IMR-90 (cell line): ENCODE measurements around the gene NHSL1.

Experiments
- BHLHE40 ChIP-seq: fragments of 150-350 bp; IDR thresholded peaks from 2 replicates; pipeline ENCODE4 v1.6.1; 2016; ENCODE audit warnings: mild to moderate bottlenecking, low read depth, low read length
- CEBPB ChIP-seq: IDR thresholded peaks from 2 replicates; pipeline ENCODE4 v1.6.1; 2012; ENCODE audit warnings: low read depth, low read length, improper control_type of control experiment
- CHD1 ChIP-seq: IDR thresholded peaks from 2 replicates; pipeline ENCODE4 v1.6.1; 2012; ENCODE audit warnings: low read depth, low read length, improper control_type of control experiment
- FOS ChIP-seq: fragments of 150-350 bp; IDR thresholded peaks from 2 replicates; pipeline ENCODE4 v1.6.1; 2016; ENCODE audit warnings: low read depth, low read length
- MAFK ChIP-seq: IDR thresholded peaks from 2 replicates; pipeline ENCODE4 v1.6.1; 2012; ENCODE audit warnings: low read depth, low read length, improper control_type of control experiment
- MAZ ChIP-seq: IDR thresholded peaks from 2 replicates; pipeline ENCODE4 v1.6.1; 2012; ENCODE audit warnings: low read depth, mild to moderate bottlenecking, low read length, improper control_type of control experiment, moderate library complexity, borderline replicate concordance
- MXI1 ChIP-seq: IDR thresholded peaks from 2 replicates; pipeline ENCODE4 v1.6.1; 2012; ENCODE audit warnings: low read depth, mild to moderate bottlenecking, low read length, moderate library complexity, borderline replicate concordance
- POLR2A ChIP-seq: IDR thresholded peaks from 2 replicates; pipeline ENCODE4 v1.6.1; 2012; ENCODE audit warnings: mild to moderate bottlenecking, low read depth, low read length
- RAD21 ChIP-seq: IDR thresholded peaks from 2 replicates; pipeline ENCODE4 v1.6.1; 2012; ENCODE audit warnings: low read length, improper control_type of control experiment
- SMC3 ChIP-seq: fragments of 150-350 bp; IDR thresholded peaks from 2 replicates; pipeline ENCODE4 v1.6.1; 2016; ENCODE audit warnings: low read depth, mild to moderate bottlenecking, antibody characterized with exemption, low read length, moderate library complexity
- USF2 ChIP-seq: fragments of 150-350 bp; IDR thresholded peaks from 2 replicates; pipeline ENCODE4 v1.6.1; 2017; ENCODE audit warnings: mild to moderate bottlenecking, antibody characterized with exemption, low read length, low read depth
- TF ChIP-seq, protein P1 (sequence below): conservative IDR thresholded peaks from 2 replicates; pipeline ENCODE4 v1.5.1; 2012; ENCODE audit warnings: mild to moderate bottlenecking, low read depth, low read length, improper control_type of control experiment
- TF ChIP-seq, protein P2 (sequence below): fragments of 150-350 bp; IDR thresholded peaks from 2 replicates; pipeline ENCODE4 v1.6.1; 2016; ENCODE audit warnings: low read depth, mild to moderate bottlenecking, low read length, moderate library complexity, borderline replicate concordance

DNA sequence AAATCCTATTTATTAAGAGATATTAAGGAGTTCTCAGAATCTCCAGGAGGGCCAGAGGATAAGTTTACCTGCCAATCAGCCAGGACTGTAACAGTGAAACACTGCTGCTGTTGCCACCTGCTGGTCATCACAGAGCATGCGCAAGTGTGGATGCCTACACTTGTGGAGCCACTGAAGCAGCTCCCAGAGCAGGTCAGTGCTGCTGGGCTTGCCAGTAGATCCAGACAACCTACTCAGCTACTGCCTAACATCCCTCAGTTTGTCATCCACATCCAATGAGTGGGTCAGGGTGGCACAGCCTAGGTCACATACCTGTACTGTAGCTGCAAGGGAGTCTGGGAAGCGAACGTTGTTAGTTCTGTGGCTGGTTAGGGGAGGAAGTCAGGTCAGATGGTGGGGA lies 18.3 kb upstream of the NHSL1 start:
- TF ChIP-seq, protein P1, sequence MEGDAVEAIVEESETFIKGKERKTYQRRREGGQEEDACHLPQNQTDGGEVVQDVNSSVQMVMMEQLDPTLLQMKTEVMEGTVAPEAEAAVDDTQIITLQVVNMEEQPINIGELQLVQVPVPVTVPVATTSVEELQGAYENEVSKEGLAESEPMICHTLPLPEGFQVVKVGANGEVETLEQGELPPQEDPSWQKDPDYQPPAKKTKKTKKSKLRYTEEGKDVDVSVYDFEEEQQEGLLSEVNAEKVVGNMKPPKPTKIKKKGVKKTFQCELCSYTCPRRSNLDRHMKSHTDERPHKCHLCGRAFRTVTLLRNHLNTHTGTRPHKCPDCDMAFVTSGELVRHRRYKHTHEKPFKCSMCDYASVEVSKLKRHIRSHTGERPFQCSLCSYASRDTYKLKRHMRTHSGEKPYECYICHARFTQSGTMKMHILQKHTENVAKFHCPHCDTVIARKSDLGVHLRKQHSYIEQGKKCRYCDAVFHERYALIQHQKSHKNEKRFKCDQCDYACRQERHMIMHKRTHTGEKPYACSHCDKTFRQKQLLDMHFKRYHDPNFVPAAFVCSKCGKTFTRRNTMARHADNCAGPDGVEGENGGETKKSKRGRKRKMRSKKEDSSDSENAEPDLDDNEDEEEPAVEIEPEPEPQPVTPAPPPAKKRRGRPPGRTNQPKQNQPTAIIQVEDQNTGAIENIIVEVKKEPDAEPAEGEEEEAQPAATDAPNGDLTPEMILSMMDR: peak; percentile 55
- TF ChIP-seq USF2 (no peak), POLR2A (no peak), MAZ (no peak), CEBPB (no peak), RAD21 (peak; percentile 53), CHD1 (no peak), MXI1 (no peak), BHLHE40 (no peak), SMC3 (peak; percentile 63), FOS (no peak), MAFK (no peak)
- TF ChIP-seq, protein P2, sequence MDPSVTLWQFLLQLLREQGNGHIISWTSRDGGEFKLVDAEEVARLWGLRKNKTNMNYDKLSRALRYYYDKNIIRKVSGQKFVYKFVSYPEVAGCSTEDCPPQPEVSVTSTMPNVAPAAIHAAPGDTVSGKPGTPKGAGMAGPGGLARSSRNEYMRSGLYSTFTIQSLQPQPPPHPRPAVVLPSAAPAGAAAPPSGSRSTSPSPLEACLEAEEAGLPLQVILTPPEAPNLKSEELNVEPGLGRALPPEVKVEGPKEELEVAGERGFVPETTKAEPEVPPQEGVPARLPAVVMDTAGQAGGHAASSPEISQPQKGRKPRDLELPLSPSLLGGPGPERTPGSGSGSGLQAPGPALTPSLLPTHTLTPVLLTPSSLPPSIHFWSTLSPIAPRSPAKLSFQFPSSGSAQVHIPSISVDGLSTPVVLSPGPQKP: no peak
